Activated T-cell treated with anti-CD3 and anti-CD28 coated beads for 48 hours (primary cell): ENCODE measurements around the gene CRABP1.

Experiments
- DNase-seq: peaks from one replicate; pipeline ENCODE4 v3.0.0-alpha.2; 2020; ENCODE audit warnings: low read depth

CRABP1 gene

DNA sequence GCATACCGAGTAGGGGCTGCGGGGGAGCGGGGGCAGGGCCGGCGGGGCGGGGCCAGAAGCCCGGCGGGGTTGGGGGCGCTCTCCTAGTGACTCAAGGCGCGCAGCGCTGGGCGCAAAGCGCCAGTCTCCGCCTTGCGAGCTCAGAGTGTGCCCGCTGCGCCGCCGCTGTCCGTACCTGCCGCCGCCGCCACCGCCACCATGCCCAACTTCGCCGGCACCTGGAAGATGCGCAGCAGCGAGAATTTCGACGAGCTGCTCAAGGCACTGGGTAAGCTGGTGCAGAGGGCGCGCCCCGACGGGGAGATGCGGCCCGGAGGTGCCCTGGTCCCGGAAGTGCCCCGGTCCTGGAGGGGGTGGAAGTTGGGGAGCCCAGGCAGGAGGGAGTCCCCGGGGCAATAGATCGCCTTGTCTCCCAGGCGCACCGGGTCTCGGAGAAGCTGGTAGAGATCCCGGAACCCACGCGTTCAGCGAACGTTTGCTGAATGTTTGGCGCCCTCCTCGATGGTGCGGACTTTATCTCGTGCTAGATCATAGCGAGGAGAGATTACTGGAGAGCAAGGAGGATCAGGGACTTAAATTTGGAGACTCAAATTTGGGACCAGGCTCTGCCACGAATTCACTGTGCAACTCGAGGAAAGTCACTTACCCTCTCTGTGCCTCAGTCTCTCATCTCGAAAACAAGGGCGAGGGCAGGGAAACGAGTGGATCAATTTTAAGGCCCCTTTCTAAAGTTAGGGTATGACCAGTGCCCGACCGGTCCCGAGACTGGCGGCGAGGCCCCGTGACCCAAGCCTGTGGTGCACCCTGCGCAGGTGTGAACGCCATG lies at the start of gene CRABP1:
CRABP1 (plus strand) TSS at position 123 of the 826 bp plus-strand sequence; CDS start at position 199, 76 bp downstream.
- DNase-seq: no peak

GRCh38 chr15:78291052-78291451 lies 49.1 kb upstream of the CRABP1 start:
- DNase-seq: no peak

- DNase-seq: no peak
These were observed 48.5 kb upstream of the CRABP1 start for GRCh38 chr15:78291698-78292097.

DNA sequence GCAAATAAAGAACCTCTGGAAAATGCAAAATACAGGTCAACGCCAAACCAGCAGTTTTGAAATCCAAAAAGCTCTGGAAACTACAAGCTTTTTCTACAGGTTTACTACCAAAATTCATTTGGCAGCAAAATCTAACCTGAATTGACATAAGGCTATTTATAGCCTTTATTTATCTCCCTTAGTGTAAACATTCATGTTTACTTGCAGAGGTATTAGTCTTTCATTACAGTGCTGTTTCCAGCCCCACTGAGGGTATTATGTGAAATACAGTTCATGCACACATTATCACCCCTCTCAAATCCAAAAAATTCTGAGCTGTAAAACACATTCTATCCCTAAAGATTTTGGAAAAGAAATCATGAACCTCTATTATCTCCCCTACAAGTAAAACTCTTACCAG lies 47.9 kb upstream of the CRABP1 start:
- DNase-seq: no peak

- DNase-seq: peak; percentile 92
These were observed 40.8 kb upstream of the CRABP1 start, which contains the start of gene SKIC8 for GRCh38 chr15:78299101-78299930. SKIC8 (minus strand) TSS chr15:78299609; CDS start chr15:78295686, 3,923 bp downstream.

- DNase-seq: no peak
These were observed 38.8 kb upstream of the CRABP1 start for GRCh38 chr15:78301326-78301725.

DNA sequence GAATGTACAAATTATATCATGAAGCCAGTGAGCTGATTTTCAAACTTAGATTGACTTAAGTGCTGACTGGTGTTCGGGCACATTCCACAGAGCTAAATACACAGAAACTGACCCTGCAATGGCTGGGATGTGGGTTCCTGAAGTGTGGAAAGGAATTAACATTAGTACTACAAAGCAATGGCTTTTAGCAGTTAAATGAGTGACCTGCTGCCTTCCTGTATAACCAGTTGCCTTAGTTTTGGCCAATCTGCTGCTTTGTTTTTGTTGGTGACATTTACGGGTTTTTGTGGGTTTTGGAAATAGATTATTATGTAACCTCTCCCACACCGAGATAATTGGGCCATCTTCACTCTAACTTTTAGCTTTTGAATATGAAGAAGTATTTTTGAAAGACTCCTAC lies 38.3 kb upstream of the CRABP1 start:
- no peak for DNase-seq

DNA sequence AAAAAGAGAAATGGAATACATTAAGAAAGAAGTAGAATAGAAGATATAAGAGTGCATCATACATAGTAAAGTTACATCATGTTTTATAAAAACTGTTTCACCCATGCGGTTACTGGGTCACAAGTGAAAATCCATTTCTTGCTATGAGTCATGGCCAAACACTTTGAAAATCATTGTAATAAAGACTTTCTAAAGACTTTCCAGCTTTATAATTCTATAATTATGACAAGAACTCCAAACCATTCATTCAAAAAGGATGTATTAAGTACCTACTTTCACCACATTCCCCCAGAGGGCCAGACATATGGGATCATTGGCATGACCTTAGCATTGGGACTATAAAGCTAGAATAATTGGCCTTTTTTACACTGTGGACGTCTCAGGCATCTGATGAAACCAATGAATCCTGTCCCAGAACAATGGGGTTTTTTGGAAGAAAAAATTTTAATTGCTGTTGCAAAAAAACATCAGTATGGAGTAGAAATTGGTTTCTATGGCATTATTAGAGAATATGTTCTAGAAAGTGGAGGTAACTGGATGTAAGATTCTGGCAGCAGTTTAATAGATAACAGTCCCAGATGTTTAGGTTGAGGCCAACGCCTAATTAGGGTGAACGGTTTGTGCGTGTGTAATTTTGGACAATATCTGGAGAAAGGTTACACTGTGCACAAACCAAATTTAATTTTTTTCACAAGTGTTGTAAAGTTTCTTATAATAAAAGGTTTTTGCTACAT lies 37.4 kb upstream of the CRABP1 start:
- no peak for DNase-seq

DNA sequence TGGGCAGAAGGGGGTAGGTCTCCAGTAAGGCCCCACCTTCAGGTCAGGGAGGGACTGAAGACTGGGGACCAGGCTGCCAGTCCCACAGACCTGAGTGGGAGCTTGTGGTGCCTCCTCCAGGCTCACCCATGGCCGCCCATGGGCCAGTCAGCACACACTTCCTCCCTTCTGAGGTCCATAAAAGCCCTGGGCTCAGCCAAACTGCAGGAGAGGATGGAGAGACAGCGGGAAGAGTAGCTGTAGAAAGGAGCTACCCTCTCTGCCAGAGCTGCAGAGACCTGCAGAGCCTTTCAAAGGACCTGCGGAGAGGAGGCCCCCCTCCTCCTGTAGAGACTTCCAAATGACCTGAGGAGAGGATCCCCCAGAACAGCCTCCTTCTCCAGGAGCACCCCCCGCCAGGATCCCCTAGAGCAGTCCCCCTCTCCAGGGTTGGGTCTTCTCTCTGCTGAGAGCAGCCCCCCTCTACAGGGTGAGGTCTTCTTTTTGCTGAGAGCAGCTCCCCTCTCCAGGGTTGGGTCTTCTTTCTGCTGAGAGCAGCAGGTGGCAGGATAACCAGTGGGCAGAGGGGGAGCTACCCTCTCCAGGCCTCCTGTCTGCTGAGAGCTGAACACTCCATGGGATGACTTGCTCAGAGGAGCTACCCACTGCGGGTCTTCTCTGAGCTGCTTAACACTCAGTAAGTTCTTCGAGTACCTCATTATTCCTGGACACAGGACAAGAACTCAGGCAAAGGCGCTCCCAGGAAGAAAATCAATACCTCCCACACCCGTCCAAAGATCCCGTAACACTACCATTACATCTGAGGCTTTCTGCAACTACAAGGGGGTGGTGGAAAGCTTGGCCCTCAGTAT lies 35.7 kb upstream of the CRABP1 start:
- no peak for DNase-seq

GRCh38 chr15:78306176-78306774 lies 33.9 kb upstream of the CRABP1 start:
- no peak for DNase-seq

DNA sequence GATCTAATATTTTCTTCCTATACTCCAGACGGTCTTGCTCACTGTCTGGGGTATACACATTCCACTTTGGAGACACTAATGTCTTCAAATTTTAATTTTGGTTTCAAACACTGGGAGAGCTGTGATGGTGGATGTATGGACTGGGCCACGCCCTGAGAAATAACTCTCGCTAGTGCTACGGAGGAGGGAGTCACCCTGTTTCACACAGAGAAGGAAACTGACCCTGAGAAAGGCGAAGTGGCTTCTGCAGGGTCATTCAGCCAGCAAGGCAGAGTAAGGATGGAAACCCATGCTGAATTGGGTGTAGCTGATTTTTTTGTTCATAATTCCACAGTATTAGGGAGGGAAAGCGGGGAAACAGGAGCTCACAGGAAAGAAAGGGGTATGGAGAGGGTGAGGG lies 32.2 kb upstream of the CRABP1 start:
- no peak for DNase-seq

GRCh38 chr15:78308422-78309032 lies 31.6 kb upstream of the CRABP1 start:
- DNase-seq: peak; percentile 57

DNA sequence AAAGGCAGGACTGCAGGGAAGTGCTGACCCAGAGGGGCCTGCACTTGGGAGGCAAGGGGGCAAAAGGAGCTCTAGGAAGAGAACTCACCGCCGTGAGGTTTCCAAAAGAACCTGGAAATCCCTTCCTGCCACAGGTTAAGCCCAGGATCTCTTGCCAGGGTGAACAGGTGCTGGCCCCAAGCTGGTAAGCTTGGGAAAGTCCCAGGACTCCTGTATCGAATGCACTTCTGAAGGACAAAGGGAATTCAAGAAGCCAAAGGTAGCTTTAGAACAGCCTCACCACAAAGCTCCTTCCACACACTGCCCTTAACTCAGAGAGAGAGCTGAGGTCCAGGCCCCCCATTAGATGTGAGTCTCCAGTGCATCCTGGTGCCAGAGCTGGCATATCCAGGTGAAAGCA lies 28.9 kb upstream of the CRABP1 start:
- no peak for DNase-seq

DNA sequence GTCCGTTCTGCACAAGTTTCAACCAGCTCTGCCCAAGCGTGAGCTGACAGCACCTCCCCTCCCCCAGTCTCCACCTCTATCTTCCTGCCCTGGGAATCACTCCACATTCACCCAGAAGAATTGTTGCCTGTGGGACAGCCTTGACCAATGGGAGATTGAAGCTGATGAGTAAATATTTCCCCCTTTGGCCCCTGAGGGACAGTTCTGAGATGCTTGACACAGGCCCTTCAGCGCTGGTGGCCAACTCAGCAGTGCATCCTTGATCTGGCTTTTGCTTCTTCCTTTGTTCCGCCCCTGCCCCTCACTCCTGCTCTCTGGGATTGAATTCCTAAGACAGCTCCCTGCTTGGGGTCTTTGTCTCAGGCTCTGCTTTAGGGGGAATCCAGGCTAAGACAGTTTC lies 27.6 kb upstream of the CRABP1 start:
- no peak for DNase-seq

GRCh38 chr15:78312957-78313356 lies 27.2 kb upstream of the CRABP1 start:
- no peak for DNase-seq

DNA sequence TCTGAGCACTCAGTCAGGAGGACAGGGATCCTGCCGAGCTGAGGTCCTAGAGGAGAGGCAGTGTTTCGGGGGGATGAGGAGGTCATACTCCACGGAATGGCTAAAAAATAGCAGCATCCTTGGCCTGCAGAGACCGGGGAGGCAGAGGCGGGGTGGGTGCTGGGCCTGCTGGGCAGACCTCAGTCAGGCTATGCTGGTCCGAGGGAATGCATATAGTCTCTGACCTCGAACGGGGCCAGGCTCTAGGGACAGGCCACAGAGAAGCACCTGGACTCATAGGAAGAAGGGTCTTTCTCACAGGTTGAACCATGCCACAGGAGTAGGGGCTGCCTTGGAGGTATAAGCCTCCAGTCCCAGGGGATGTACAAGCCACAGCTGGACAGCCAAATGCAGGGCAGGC lies 26.8 kb upstream of the CRABP1 start:
- DNase-seq: no peak

DNA sequence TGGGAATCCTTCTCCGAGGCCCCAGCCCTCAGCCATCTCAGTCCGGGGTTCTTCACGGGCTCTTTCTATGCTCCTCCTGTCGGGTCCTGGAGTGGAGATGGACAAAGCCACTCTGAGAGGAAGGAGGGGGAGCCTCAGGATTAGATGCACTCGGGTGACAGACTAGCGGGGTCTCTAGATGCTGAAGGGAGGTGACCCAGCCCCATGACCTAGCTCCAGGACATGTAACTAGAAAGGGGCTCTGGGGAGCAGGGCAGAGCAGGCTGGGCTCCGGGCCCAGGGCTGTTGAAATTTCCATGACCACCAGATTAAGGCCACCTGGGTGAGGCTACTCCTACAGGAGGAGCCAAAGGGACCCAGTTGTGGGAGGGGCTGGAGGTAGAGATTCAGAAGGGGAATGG lies 26.0 kb upstream of the CRABP1 start:
- no peak for DNase-seq

DNA sequence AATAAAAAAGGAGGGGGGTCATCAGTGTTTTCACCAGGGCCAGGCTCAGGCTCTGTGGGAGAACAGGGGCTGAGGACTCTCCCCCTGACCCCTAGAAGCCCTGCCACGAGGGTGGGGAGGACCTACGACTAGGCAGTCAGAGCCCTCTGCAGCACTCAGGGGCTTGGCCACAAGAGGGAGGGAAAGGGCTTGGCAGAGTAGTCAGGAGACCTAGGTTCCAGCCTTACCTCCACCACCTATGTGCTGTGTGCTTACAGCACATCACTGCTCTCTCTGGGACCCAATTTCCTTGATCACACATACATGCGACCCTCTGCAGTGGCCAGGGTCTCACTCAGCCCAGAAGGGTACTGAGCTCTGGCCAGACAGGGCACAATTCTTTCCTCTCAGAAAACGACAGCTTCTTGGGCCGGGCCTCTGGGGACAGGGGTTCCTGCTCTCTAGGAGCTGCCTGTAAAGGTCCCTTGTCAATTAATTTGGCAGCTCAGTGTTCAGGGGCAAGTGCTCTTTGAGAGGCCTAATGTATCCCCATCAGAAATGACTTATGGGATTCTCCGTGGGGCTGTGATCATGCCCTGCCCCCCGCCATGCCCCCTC lies 24.4 kb upstream of the CRABP1 start:
- DNase-seq: no peak

- DNase-seq: no peak
These were observed 23.7 kb upstream of the CRABP1 start for GRCh38 chr15:78316283-78317083.
